Activated CD8-positive, alpha-beta memory T cell treated with anti-CD3 and anti-CD28 coated beads for 4 hours (primary cell): ENCODE results near the gene RUNX2.

Source experiments
- DNase-seq, 2 donors: peaks; one replicate each; pipeline ENCODE4 v3.0.0-alpha.2; 2020; ENCODE audit warnings: low read depth in 2 of 2

RUNX2 gene

GRCh38 chr6:45351076-45351475 is 22.9 kb downstream of the RUNX2 start:
- DNase-seq, result no peak

- DNase-seq, result no peak
Observed at GRCh38 chr6:45351667-45352066, 23.5 kb downstream of the RUNX2 start.

- no peak for DNase-seq
Observed at GRCh38 chr6:45353654-45354053, 25.5 kb downstream of the RUNX2 start.

GRCh38 chr6:45364466-45364865 is 36.3 kb downstream of the RUNX2 start:
- DNase-seq, result no peak

- DNase-seq, result no peak
Observed at GRCh38 chr6:45365036-45365435, 36.9 kb downstream of the RUNX2 start.

GRCh38 chr6:45366534-45366933 is 38.4 kb downstream of the RUNX2 start:
- DNase-seq, result no peak

GRCh38 chr6:45367999-45368398 is 39.9 kb downstream of the RUNX2 start:
- no peak for DNase-seq

GRCh38 chr6:45369870-45370269 is 41.7 kb downstream of the RUNX2 start:
- no peak for DNase-seq

GRCh38 chr6:45371924-45372573 is 43.9 kb downstream of the RUNX2 start:
- DNase-seq, result no peak

- no peak for DNase-seq
Observed at GRCh38 chr6:45375449-45375848, 47.3 kb downstream of the RUNX2 start.

- DNase-seq, result no peak
Observed at GRCh38 chr6:45376310-45377042, 48.3 kb downstream of the RUNX2 start.

GRCh38 chr6:45377043-45377553 is 49.0 kb downstream of the RUNX2 start:
- DNase-seq, result peak; percentile 73 to 78

GRCh38 chr6:45377554-45378333 is 49.6 kb downstream of the RUNX2 start, which contains the start of gene SUPT3H:
TSS of gene SUPT3H (minus strand) at chr6:45377934.
- peak; percentile 91 to 93 for DNase-seq

- DNase-seq, result no peak
Observed at GRCh38 chr6:45378334-45378926, 50.3 kb downstream of the RUNX2 start.

- no peak for DNase-seq
Observed at GRCh38 chr6:45382391-45382790, 54.3 kb downstream of the RUNX2 start.

GRCh38 chr6:45386501-45386900 is 58.4 kb downstream of the RUNX2 start:
- no peak for DNase-seq

GRCh38 chr6:45387236-45387635 is 59.1 kb downstream of the RUNX2 start:
- DNase-seq, result no peak

GRCh38 chr6:45388328-45388727 is 60.2 kb downstream of the RUNX2 start:
- DNase-seq, result no peak

- DNase-seq, result no peak
Observed at GRCh38 chr6:45394586-45395095, 66.5 kb downstream of the RUNX2 start.

- no peak for DNase-seq
Observed at GRCh38 chr6:45398075-45398813, 70.1 kb downstream of the RUNX2 start.

- no peak for DNase-seq
Observed at GRCh38 chr6:45400021-45400420, 71.9 kb downstream of the RUNX2 start.
